ENCODE results near the gene DOCK2.

The DOCK2 gene

GRCh38 chr5:169851321-169851850 lies 214.3 kb downstream of the DOCK2 start (continued):
- TF ChIP-seq ZNF596 (tag by site-specific recombination; IDR thresholded peaks at IDR 0.05) = no peak

- ChIA-PET CTCF (interaction anchor here (1.1 kb wide), 1 partner anchor 123 kb away, joined by 5 read pairs; the partner anchor contains the start of gene INSYN2B), POLR2A (no interaction called here)
- no peak overlapping the region for H3K27ac ChIP-seq (ENCODE audit: extremely low read depth, low read depth, low read length)
- no peaks in the 10 kb centered on the region for H3K9me3 ChIP-seq (ENCODE audit: control insufficient read depth, insufficient read depth, low read depth, low read length)
- no peaks in the 10 kb centered on the region for H3K36me3 ChIP-seq (ENCODE audit: control insufficient read depth in 2 of 2, insufficient read depth in 1 of 2, low read length in 2 of 2)
- no peaks in the 10 kb centered on the region for H3K4me1 ChIP-seq (ENCODE audit: control insufficient read depth, insufficient read depth, low read length)
- no peak overlapping the region for H3K4me3 ChIP-seq (ENCODE audit: low read depth, low read length)
- TF ChIP-seq ZNF48 (tag by site-specific recombination; IDR thresholded peaks at IDR 0.05) (no peak), ZNF350 (tag by site-specific recombination; IDR thresholded peaks at IDR 0.05) (no peak), ZNF433 (tag by site-specific recombination; IDR thresholded peaks at IDR 0.05; ENCODE audit: low read depth) (no peak), ZNF311 (tag by site-specific recombination; IDR thresholded peaks at IDR 0.05; ENCODE audit: borderline replicate concordance) (no peak), GFI1B (tag by site-specific recombination; IDR thresholded peaks at IDR 0.05) (no peak), SETDB1 (IDR thresholded peaks at IDR 0.05; ENCODE audit: insufficient read length, low read length) (no peak), ZNF629 (tag by site-specific recombination; IDR thresholded peaks at IDR 0.05) (no peak), YY2 (tag by site-specific recombination; IDR thresholded peaks at IDR 0.05) (no peak), ZFP37 (tag by site-specific recombination; IDR thresholded peaks at IDR 0.05) (no peak), KLF16 (tag by site-specific recombination; IDR thresholded peaks at IDR 0.05) (no peak)
These were observed 219.5 kb downstream of the DOCK2 start for GRCh38 chr5:169856571-169856970.

DNA sequence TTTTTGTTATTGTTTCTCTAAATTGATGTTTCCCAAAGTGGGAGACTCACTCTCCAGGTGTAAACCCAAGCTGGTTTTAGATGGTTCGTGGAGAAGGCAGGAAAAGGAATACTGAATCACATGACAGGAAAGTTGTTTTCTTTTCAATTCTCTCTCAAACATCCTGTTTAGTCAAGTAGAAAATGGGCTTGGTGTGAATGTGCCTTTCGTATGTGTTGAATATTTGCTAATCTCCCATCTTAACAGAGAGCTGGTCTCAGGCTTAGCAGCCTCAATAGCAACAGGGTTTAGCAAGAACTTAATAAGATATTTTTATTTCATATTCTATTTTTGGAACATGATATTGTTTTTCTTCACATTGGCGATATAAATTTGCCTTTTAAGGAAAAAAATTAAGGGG lies 223.5 kb downstream of the DOCK2 start:
- no peaks in the 10 kb centered on the region for H3K4me1 ChIP-seq (ENCODE audit: control insufficient read depth, insufficient read depth, low read length)
- TF ChIP-seq ZNF623 (tag by site-specific recombination; IDR thresholded peaks at IDR 0.05) (no peak), ZNF292 (tag by site-specific recombination; IDR thresholded peaks at IDR 0.05; ENCODE audit: borderline replicate concordance, low read depth) (no peak), ZNF24 (tag by site-specific recombination; IDR thresholded peaks at IDR 0.05) (no peak), ZNF433 (tag by site-specific recombination; IDR thresholded peaks at IDR 0.05; ENCODE audit: low read depth) (no peak), KLF17 (tag by site-specific recombination; IDR thresholded peaks at IDR 0.05) (no peak), HOXA7 (CRISPR knock-in tag; IDR thresholded peaks at IDR 0.05; ENCODE audit: borderline replicate concordance) (no peak)
- TF ChIP-seq, protein P1, sequence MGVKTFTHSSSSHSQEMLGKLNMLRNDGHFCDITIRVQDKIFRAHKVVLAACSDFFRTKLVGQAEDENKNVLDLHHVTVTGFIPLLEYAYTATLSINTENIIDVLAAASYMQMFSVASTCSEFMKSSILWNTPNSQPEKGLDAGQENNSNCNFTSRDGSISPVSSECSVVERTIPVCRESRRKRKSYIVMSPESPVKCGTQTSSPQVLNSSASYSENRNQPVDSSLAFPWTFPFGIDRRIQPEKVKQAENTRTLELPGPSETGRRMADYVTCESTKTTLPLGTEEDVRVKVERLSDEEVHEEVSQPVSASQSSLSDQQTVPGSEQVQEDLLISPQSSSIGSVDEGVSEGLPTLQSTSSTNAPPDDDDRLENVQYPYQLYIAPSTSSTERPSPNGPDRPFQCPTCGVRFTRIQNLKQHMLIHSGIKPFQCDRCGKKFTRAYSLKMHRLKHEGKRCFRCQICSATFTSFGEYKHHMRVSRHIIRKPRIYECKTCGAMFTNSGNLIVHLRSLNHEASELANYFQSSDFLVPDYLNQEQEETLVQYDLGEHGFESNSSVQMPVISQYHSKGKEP (tag by site-specific recombination; IDR thresholded peaks at IDR 0.05) = no peak
- ChIA-PET POLR2A (no interaction called here), CTCF (interaction anchor here (0.6 to 1.5 kb wide), 4 partner anchors 120 to 590 kb away, joined by 3 to 6 read pairs (median 3); partner anchors contain the start of gene INSYN2B)
- no peak overlapping the region for H3K27ac ChIP-seq (ENCODE audit: extremely low read depth, low read depth, low read length)
- H3K9me3 ChIP-seq (ENCODE audit: control insufficient read depth, insufficient read depth, low read depth, low read length) = no peaks in the 10 kb centered on the region
- H3K4me3 ChIP-seq (ENCODE audit: low read depth, low read length) = no peak overlapping the region
- no peaks in the 10 kb centered on the region for H3K36me3 ChIP-seq (ENCODE audit: control insufficient read depth in 2 of 2, insufficient read depth in 1 of 2, low read length in 2 of 2)

GRCh38 chr5:169861433-169861832 lies 224.4 kb downstream of the DOCK2 start:
- Histone ChIP-seq H3K36me3 (ENCODE audit: control insufficient read depth in 2 of 2, insufficient read depth in 1 of 2, low read length in 2 of 2) (no peaks in the 10 kb centered on the region), H3K4me3 (ENCODE audit: low read depth, low read length) (no peak overlapping the region), H3K27ac (ENCODE audit: extremely low read depth, low read depth, low read length) (no peak overlapping the region), H3K9me3 (ENCODE audit: control insufficient read depth, insufficient read depth, low read depth, low read length) (no peaks in the 10 kb centered on the region), H3K4me1 (ENCODE audit: control insufficient read depth, insufficient read depth, low read length) (no peaks in the 10 kb centered on the region)
- TF ChIP-seq ZSCAN18 (tag by site-specific recombination; IDR thresholded peaks at IDR 0.05) = no peak
- TF ChIP-seq PATZ1 (tag by site-specific recombination; IDR thresholded peaks at IDR 0.05) = no peak
- no peak for TF ChIP-seq ZNF16 (tag by site-specific recombination; IDR thresholded peaks at IDR 0.05; ENCODE audit: low read depth)
- TF ChIP-seq ZNF658 (tag by site-specific recombination; IDR thresholded peaks at IDR 0.05) = no peak
- no peak for TF ChIP-seq ZNF174 (tag by site-specific recombination; IDR thresholded peaks at IDR 0.05)
- TF ChIP-seq ZNF549 (tag by site-specific recombination; IDR thresholded peaks at IDR 0.05) = no peak
- TF ChIP-seq ZNF488 (tag by site-specific recombination; IDR thresholded peaks at IDR 0.05) = no peak
- no peak for TF ChIP-seq ZNF791 (tag by site-specific recombination; IDR thresholded peaks at IDR 0.05)
- POLR2A ChIA-PET = no interaction called here
- CTCF ChIA-PET = no interaction called here

All from HEK293 (cell line).